ENCODE measurements around the gene BLVRA.

Gene BLVRA

DNA sequence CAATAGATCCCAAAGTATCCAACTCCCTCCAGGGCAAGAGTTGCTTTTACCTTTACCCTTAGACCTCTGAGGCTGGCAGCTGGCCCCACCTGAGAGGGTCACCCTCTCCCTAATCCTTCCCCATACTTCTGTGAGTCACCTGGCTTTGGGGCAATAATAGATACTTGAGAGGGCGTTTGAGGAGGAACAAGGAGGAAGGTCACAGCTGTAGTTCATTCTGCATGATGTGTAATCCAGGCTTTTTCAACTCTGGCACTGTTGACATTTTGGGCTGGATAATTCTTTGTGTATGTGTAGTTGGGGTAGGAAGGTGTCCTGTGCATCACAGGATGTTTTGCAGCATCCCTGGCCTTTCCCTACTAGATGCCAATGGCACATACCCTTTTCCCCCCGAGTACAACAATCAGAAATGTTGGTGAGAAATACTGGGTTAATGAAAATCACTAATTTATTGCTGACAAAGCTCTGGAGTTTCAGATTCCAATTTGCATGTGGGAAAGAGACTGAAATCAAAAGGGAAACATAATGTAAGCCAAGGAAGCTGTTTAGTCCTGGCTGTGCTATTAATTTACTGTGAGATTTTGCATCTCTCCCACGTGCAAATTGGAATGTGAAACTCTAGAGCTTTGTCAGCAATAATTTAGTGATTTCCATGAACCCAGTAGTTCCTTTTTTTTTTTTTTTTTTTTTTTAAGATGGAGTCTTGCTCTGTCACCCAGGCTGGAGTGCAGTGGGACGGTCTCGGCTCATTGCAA, 3.6 kb downstream of the BLVRA start:
- Histone ChIP-seq H3K4me3 (ENCODE audit: low read length) (no peak overlapping the region), H3K9ac (ENCODE audit: low read length) (no peak overlapping the region), H2AFZ (ENCODE audit: low read depth, low read length) (no peak overlapping the region), H3K79me2 (ENCODE audit: low read length) (no peaks in the 10 kb centered on the region), H3K27ac (ENCODE audit: low read length) (no peak overlapping the region), H3K36me3 (replicated peaks; ENCODE audit: low read depth, low read length) (no peaks in the 10 kb centered on the region), H4K20me1 (ENCODE audit: insufficient read depth, low read length) (no peaks in the 10 kb centered on the region), H3K27me3 (ENCODE audit: low read depth, low read length) (no peaks in the 10 kb centered on the region), H3K9me3 (ENCODE audit: insufficient read depth, low read length) (no peaks in the 10 kb centered on the region), H3K4me2 (ENCODE audit: low read length) (no peak overlapping the region), H3K4me1 (ENCODE audit: low read length) (peaks cover 30% of the 10 kb centered on the region)
- no peak for TF ChIP-seq EZH2phosphoT487 (IDR thresholded peaks at IDR 0.05; ENCODE audit: low read depth)
- TF ChIP-seq, protein P1, sequence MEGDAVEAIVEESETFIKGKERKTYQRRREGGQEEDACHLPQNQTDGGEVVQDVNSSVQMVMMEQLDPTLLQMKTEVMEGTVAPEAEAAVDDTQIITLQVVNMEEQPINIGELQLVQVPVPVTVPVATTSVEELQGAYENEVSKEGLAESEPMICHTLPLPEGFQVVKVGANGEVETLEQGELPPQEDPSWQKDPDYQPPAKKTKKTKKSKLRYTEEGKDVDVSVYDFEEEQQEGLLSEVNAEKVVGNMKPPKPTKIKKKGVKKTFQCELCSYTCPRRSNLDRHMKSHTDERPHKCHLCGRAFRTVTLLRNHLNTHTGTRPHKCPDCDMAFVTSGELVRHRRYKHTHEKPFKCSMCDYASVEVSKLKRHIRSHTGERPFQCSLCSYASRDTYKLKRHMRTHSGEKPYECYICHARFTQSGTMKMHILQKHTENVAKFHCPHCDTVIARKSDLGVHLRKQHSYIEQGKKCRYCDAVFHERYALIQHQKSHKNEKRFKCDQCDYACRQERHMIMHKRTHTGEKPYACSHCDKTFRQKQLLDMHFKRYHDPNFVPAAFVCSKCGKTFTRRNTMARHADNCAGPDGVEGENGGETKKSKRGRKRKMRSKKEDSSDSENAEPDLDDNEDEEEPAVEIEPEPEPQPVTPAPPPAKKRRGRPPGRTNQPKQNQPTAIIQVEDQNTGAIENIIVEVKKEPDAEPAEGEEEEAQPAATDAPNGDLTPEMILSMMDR (IDR thresholded peaks at IDR 0.05; ENCODE audit: low read depth, low read length): no peak

DNA sequence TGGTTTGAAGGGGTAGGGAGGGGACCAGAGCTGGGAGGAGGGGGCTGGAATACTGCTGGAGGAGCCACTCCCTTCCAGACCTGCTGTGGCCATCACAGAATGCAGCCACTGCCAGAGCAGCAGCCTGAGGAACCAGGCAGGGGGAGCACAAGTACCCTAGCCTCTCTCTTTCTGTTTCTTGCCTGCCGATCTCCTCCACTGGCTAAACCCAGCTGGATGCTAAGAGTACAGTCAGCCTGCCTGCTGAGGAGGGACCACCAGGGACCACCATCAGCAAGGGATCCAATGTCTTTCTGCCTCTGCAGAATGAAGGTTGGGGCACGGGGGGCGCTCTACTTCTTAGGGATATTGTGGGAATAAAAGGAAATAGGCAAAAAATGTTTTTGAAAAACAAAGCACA, 4.7 kb downstream of the BLVRA start:
- no peak for TF ChIP-seq EZH2phosphoT487 (IDR thresholded peaks at IDR 0.05; ENCODE audit: low read depth)
- TF ChIP-seq, protein P1 (IDR thresholded peaks at IDR 0.05; ENCODE audit: low read depth, low read length): peak; percentile 33; the same call in 1 of the 2 replicates
- H3K9me3 ChIP-seq (ENCODE audit: insufficient read depth, low read length): no peaks in the 10 kb centered on the region
- no peaks in the 10 kb centered on the region for H3K36me3 ChIP-seq (replicated peaks; ENCODE audit: low read depth, low read length)
- H3K79me2 ChIP-seq (ENCODE audit: low read length): no peaks in the 10 kb centered on the region
- H3K9ac ChIP-seq (ENCODE audit: low read length): no peak overlapping the region
- no peak overlapping the region for H3K27ac ChIP-seq (ENCODE audit: low read length)
- H3K4me3 ChIP-seq (ENCODE audit: low read length): no peak overlapping the region
- H3K27me3 ChIP-seq (ENCODE audit: low read depth, low read length): no peaks in the 10 kb centered on the region
- peak overlapping the region; percentile 61 for H3K4me2 ChIP-seq (ENCODE audit: low read length)
- no peaks in the 10 kb centered on the region for H4K20me1 ChIP-seq (ENCODE audit: insufficient read depth, low read length)
- no peak overlapping the region for H2AFZ ChIP-seq (ENCODE audit: low read depth, low read length)
- peaks cover 26% of the 10 kb centered on the region for H3K4me1 ChIP-seq (ENCODE audit: low read length)

DNA sequence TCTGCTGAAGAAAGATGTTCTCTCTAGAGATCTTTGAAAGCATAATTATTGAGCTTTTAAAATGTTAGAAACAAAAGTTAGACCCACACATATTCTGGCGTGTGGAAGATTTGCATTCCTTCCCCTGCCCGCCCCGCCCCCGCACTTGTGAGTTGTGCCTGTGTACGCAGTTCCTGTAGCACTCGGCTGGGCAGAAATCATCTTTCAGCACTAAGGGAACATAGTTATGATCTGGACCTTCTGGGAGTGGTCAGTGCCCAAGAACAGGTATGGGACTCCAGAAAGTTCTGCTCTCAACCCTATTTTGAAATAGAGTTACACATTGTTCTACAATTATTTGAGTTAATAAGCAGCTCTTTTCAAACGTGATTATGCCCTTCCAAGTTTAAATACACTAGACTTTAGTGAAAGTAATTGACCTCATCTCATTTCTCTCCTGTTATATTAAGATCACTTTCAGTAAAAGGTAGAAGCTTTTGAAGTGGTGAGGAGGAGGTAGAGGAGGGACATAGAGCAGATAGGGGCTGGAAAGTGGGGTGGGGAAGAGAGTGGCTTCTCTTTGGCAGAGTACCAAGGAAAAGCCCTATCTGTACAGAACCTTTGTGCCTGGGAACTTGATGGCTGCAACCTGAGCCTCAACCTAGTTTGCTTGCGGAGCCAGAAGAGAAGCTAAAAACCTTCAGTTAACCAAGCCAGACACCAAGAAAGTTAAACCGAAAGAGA, 5.7 kb downstream of the BLVRA start:
- Histone ChIP-seq H3K4me2 (ENCODE audit: low read length) (peak overlapping the region; percentile 61), H3K36me3 (replicated peaks; ENCODE audit: low read depth, low read length) (no peaks in the 10 kb centered on the region), H2AFZ (ENCODE audit: low read depth, low read length) (no peak overlapping the region), H3K9me3 (ENCODE audit: insufficient read depth, low read length) (no peaks in the 10 kb centered on the region), H4K20me1 (ENCODE audit: insufficient read depth, low read length) (no peaks in the 10 kb centered on the region), H3K27ac (ENCODE audit: low read length) (no peak overlapping the region), H3K27me3 (ENCODE audit: low read depth, low read length) (no peaks in the 10 kb centered on the region), H3K4me3 (ENCODE audit: low read length) (peak overlapping the region; percentile 46), H3K9ac (ENCODE audit: low read length) (peak overlapping the region; percentile 7; the same call in 1 of the 2 replicates), H3K79me2 (ENCODE audit: low read length) (no peaks in the 10 kb centered on the region), H3K4me1 (ENCODE audit: low read length) (peaks cover 26% of the 10 kb centered on the region)
- TF ChIP-seq, protein P1 (IDR thresholded peaks at IDR 0.05; ENCODE audit: low read depth, low read length): no peak
- TF ChIP-seq EZH2phosphoT487 (IDR thresholded peaks at IDR 0.05; ENCODE audit: low read depth): no peak

DNA sequence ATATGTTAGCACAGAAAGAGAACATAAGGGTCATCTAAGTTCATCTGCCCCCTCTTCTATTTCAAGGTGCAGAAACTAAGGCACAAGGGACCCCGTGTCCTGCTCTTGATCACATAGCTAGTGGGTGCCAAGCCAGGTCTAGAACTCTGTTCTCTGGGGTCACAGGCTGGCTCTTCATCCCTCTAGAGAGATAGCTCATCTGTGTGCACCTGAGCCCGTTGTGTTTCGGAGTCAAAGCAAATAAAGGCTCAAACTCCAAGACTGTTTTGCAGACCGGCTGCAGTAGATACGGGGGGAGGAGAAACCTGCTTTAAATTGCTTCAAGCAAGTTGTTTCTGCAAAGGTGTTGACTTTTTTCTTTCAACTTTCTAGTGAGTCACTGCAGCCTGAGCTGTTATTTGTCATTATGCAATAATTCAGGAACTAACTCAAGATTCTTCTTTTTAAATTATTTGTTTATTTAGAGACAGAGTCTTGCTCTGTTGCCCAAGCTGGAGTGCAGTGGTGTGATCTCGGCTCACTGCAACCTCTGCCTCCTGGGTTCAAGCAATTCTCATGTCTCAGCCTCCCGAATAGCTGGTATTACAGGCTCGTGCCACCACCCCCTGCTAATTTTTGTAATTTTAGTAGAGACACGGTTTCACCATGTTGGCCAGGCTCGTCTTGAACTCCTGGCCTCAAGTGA, 6.5 kb downstream of the BLVRA start:
- no peaks in the 10 kb centered on the region for H4K20me1 ChIP-seq (ENCODE audit: insufficient read depth, low read length)
- H3K79me2 ChIP-seq (ENCODE audit: low read length): no peaks in the 10 kb centered on the region
- no peak for TF ChIP-seq EZH2phosphoT487 (IDR thresholded peaks at IDR 0.05; ENCODE audit: low read depth)
- TF ChIP-seq, protein P1 (IDR thresholded peaks at IDR 0.05; ENCODE audit: low read depth, low read length): no peak
- H3K4me2 ChIP-seq (ENCODE audit: low read length): peak overlapping the region; percentile 61
- H3K4me1 ChIP-seq (ENCODE audit: low read length): peaks cover 21% of the 10 kb centered on the region
- no peaks in the 10 kb centered on the region for H3K36me3 ChIP-seq (replicated peaks; ENCODE audit: low read depth, low read length)
- H3K27ac ChIP-seq (ENCODE audit: low read length): no peak overlapping the region
- no peak overlapping the region for H3K4me3 ChIP-seq (ENCODE audit: low read length)
- H3K9me3 ChIP-seq (ENCODE audit: insufficient read depth, low read length): no peaks in the 10 kb centered on the region
- no peaks in the 10 kb centered on the region for H3K27me3 ChIP-seq (ENCODE audit: low read depth, low read length)
- H2AFZ ChIP-seq (ENCODE audit: low read depth, low read length): no peak overlapping the region
- no peak overlapping the region for H3K9ac ChIP-seq (ENCODE audit: low read length)

Data from OCI-LY3 (cell line).